Measurements from ENCODE around the gene POLR2B. TPM values are rescaled to one million over a fixed set of nuclear protein-coding genes. Genes with fewer than 3 reads are reported as not detected.
"Not testable (repeated sequence)": the region's sequence is repeated elsewhere in the genome, so short reads cannot be mapped to it uniquely, and the experiment has no call there.

Gene POLR2B
- polyA plus RNA-seq, 3 donors from 2014 or later = 40.7 to 71.6 (median 68.8) TPM

DNA sequence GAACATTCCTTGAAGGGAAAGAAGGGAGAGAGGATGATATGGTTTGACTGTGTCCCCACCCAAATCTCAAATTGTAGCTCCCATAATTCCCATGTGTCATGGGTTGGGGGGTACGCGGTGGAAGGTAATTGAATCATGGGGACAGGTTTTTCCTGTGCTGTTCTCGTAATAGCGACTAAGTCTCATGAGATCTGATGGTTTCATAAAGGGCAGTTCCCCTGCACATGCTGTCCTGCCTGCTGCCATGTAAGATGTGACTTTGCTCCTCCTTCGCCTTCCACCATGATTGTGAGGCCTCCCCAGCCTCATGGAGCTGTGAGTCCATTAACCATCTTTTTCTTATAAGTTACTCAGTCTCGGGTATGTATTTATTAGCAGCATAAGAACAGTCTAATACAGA lies 68.3 kb downstream of the POLR2B start:
- not testable (repeated sequence) for H3K36me3 Mint-ChIP-seq; H3K27me3 Mint-ChIP-seq (ENCODE audit: low read depth in 3 of 3); DNase-seq; H3K9me3 Mint-ChIP-seq; H3K4me3 Mint-ChIP-seq
- Mint-ChIP-seq H3K4me1 (peaks cover 11 to 39% of the 10 kb centered on the region in 2 donors), H3K27ac (peak overlapping the region in 1 of 6 donors; percentile 20)

DNA sequence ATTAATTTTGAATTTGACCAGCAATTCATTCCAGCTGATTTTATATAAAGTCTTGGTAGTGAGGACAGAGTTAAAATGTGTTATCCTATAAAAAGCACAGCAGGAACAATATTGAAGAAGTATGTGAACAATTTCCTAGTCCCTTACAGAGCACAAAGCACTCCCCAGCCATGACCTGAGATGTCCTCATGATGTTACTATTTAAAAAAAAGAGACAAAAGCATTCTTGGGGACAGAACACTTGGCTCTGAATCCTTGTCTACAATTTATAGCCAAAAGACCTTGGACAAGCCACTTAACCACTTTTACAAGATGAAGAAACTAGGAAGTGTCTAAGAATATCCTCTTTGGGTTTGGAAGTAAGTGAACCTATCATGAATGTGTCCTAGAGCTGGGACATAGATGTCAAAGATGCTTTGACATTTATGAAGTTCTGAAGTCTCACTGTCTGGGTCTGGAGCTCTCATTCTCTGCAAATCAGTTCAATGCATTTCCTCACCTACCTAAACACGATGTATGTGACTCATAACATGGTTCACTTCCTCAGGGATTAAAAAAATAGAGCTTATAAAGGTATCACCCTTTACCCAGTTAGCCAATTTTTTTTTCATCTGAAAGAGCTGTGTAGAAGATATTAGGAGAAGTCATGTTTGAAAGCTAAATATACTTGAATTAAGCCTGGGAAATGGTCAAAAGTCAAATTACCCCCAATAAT lies 70.1 kb downstream of the POLR2B start:
- Mint-ChIP-seq H3K4me1 (peaks cover 11 to 41% of the 10 kb centered on the region in 2 donors), H3K27me3 (ENCODE audit: low read depth in 3 of 3) (peaks cover 0 to 2% (median 0%) of the 10 kb centered on the region in 3 donors), H3K27ac (no peak overlapping the region), H3K4me3 (no peak overlapping the region), H3K36me3 (peaks cover 0 to 8% (median 0%) of the 10 kb centered on the region in 3 donors), H3K9me3 (peaks cover 0 to 2% (median 0%) of the 10 kb centered on the region in 6 donors)
- no peak for DNase-seq

DNA sequence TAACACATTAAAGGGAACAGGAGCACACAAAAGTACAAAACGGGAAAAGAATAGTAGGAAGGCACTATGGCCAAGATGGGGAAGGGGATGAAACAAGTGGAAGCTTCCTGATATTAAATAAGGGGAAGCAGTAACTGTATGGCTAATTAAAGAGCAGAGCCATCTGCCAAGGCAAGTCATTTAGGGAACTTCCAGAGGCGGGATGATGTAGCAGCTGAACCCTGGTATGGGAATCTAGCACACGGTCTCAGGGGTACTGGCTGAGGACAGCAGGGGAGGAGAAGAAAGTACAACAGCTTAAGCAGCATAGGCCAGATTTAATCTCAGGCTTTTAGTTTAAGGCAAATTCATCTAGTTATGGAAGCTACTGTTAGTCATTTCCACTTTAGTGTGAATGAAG lies 72.4 kb downstream of the POLR2B start:
- peaks cover 10 to 33% of the 10 kb centered on the region in 2 donors for H3K4me1 Mint-ChIP-seq
- H3K9me3 Mint-ChIP-seq = peaks cover 0 to 2% (median 0%) of the 10 kb centered on the region in 6 donors
- peaks cover under 1 to 8% (median 7%) of the 10 kb centered on the region in 3 donors for H3K36me3 Mint-ChIP-seq
- no peak overlapping the region for H3K4me3 Mint-ChIP-seq
- no peak overlapping the region for H3K27ac Mint-ChIP-seq
- peaks cover 0 to 2% (median 2%) of the 10 kb centered on the region in 3 donors for H3K27me3 Mint-ChIP-seq (ENCODE audit: low read depth in 3 of 3)
- no peak for DNase-seq

DNA sequence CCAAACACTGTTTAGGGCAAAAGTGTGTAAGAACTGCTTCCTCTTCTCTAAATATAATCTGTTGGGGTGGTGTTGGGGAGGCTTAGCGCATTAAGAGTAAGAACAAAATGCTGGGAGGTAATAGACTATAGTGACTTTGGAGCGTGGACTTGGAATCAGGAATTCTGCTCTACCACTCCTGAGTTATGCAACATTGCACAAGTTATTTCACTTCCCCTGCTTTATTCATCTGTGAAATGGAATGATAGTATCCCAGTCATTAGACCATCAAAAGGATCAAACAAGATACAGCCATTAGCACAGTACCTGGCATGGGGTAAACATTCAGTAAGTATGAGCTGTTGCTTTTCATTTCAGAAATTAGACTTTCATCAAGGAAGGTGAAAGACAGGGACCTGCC lies 72.8 kb downstream of the POLR2B start:
- Mint-ChIP-seq H3K4me1 (peaks cover 13 to 31% of the 10 kb centered on the region in 2 donors), H3K27me3 (ENCODE audit: low read depth in 3 of 3) (peaks cover 0 to 2% (median 1%) of the 10 kb centered on the region in 3 donors), H3K36me3 (peaks cover 3 to 8% (median 7%) of the 10 kb centered on the region in 3 donors), H3K27ac (peak overlapping the region in 2 of 6 donors; percentile 24 to 56), H3K4me3 (no peak overlapping the region), H3K9me3 (peaks cover 0 to 2% (median 0%) of the 10 kb centered on the region in 6 donors)
- no peak for DNase-seq

- peaks cover 0 to 2% (median 0%) of the 10 kb centered on the region in 3 donors for H3K27me3 Mint-ChIP-seq (ENCODE audit: low read depth in 3 of 3)
- peaks cover 0 to 2% (median 0%) of the 10 kb centered on the region in 6 donors for H3K9me3 Mint-ChIP-seq
- H3K27ac Mint-ChIP-seq = no peak overlapping the region
- H3K36me3 Mint-ChIP-seq = peaks cover 0 to 7% (median 3%) of the 10 kb centered on the region in 3 donors
- peaks cover 21 to 36% of the 10 kb centered on the region in 2 donors for H3K4me1 Mint-ChIP-seq
- no peak overlapping the region for H3K4me3 Mint-ChIP-seq
- DNase-seq = no peak
Observed at GRCh38 chr4:57053508-57053907, 74.8 kb downstream of the POLR2B start.

DNA sequence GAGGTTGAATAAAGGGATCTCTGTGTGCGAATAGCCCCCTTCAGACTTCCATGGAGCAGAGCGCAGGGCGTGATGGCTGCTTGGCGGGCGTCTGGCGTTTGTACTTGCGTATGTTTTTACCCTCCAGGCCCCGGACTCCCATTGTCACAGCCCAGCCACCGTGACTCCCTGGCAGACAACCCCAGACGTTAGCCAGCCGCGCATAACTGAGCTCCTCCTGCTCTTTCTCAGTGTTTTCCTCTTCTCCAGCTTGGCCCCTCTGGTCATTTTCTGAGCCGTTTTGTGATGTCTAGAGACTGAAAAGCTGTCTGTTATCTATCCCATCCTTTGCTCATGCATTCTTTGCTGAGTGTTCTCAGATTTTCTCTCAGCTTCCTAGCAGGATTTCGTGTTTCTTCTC lies 77.2 kb downstream of the POLR2B start:
- H3K36me3 Mint-ChIP-seq = peaks cover 3 to 7% (median 6%) of the 10 kb centered on the region in 3 donors
- peak overlapping the region in 1 of 6 donors; percentile 8 for H3K27ac Mint-ChIP-seq
- no peaks in the 10 kb centered on the region for H3K9me3 Mint-ChIP-seq
- no peak for DNase-seq
- no peak overlapping the region for H3K4me3 Mint-ChIP-seq
- peaks cover 0 to 2% (median 2%) of the 10 kb centered on the region in 3 donors for H3K27me3 Mint-ChIP-seq (ENCODE audit: low read depth in 3 of 3)
- peaks cover 30 to 47% of the 10 kb centered on the region in 2 donors for H3K4me1 Mint-ChIP-seq

DNA sequence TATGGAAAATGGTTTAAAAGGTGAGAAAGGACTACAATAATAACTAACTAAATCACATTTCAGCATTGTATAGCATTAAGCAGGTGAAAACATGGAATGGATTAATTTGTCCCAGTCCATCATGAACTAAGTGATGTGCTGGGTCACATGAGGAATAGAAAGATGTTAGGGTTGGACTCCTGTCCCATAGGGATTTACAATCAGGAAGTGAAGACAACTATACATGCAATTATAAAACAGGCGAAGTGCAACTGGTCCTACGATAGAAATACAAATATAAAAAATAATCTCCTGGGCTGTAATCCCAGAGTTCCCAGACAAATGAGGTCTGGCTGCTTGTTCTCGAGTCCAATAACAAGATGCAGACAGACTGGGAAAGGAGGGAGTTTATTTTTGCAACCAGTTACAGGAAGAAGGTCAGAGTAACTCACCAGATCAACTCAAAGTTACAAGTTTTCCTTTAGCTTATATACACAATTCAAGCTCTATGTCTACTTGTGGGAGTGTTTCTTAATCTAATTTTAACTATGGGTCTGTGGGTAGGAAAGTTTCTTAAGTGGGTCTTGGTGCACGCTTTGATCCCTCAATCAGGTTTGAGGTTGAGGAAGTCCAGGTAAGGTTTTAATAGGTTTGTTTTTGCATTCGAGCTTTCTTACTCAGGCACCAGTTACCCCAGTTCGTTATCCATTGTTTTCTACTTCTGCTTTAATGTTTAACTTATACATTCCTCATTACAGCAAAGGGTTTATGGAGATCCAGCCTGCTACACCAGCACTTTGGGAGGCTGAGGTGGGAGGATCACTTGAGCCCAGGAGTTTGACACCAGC lies 81.4 kb downstream of the POLR2B start:
- Mint-ChIP-seq H3K36me3 (peaks cover 3 to 6% (median 3%) of the 10 kb centered on the region in 3 donors), H3K9me3 (no peaks in the 10 kb centered on the region), H3K27me3 (ENCODE audit: low read depth in 3 of 3) (peaks cover 0 to 2% (median 2%) of the 10 kb centered on the region in 3 donors), H3K4me1 (peaks cover 32 to 45% of the 10 kb centered on the region in 2 donors), H3K27ac (peak overlapping the region in 2 of 6 donors; percentile 10 to 89), H3K4me3 (no peak overlapping the region)
- no peak for DNase-seq

DNA sequence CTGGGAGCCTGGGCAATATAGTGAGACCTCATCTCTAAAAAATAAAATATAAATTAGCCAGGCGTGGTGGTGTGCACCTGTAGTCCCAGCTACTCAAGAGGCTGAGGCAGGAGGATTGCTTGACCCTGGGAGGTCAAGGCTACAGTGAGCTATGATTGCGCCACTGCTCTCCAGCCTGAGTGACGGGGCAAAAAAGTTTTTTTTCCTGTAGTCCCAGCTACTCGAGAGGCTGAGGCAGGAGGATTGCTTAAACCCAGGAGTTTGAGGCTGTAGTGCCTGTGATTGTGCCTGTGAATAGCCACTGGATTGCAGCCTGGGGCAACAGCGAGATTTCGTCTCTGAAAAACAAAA lies 82.0 kb downstream of the POLR2B start:
- H3K4me3 Mint-ChIP-seq; H3K9me3 Mint-ChIP-seq; H3K36me3 Mint-ChIP-seq; H3K27me3 Mint-ChIP-seq (ENCODE audit: low read depth in 3 of 3); DNase-seq: not testable (repeated sequence)
- Mint-ChIP-seq H3K27ac (peak overlapping the region in 1 of 6 donors; percentile 10), H3K4me1 (peaks cover 33 to 45% of the 10 kb centered on the region in 2 donors)

DNA sequence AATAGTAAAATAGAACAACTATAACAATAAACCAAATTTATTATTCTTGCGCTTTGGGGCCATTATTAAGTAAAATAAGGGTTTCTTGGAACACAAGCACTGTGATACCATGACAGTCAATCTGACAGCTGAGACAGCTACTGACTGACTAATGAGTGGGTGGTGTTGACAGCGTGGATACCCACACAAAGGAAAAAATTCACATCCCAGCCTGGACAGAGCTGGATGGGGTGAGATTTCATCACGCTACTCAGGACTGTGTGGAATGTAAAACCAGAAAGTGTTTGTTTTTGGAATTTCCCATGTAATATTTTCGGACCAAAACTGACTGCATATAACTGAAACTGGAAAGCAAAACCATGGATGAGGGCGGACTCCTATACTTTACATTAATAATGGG lies 82.7 kb downstream of the POLR2B start:
- H3K27ac Mint-ChIP-seq = peak overlapping the region in 1 of 6 donors; percentile 28
- peaks cover 31 to 45% of the 10 kb centered on the region in 2 donors for H3K4me1 Mint-ChIP-seq
- peaks cover 0 to 2% (median 0%) of the 10 kb centered on the region in 3 donors for H3K27me3 Mint-ChIP-seq (ENCODE audit: low read depth in 3 of 3)
- peaks cover 0 to 6% (median 0%) of the 10 kb centered on the region in 3 donors for H3K36me3 Mint-ChIP-seq
- no peak for DNase-seq
- H3K9me3 Mint-ChIP-seq = no peaks in the 10 kb centered on the region
- no peak overlapping the region for H3K4me3 Mint-ChIP-seq

- H3K36me3 Mint-ChIP-seq = peaks cover 0 to 7% (median 6%) of the 10 kb centered on the region in 3 donors
- H3K27ac Mint-ChIP-seq = peak overlapping the region in 1 of 6 donors; percentile 12
- H3K4me1 Mint-ChIP-seq = peaks cover 26 to 47% of the 10 kb centered on the region in 2 donors
- DNase-seq = no peak
- no peaks in the 10 kb centered on the region for H3K9me3 Mint-ChIP-seq
- H3K27me3 Mint-ChIP-seq (ENCODE audit: low read depth in 3 of 3) = peaks cover 0 to 2% (median 0%) of the 10 kb centered on the region in 3 donors
- no peak overlapping the region for H3K4me3 Mint-ChIP-seq
Observed at GRCh38 chr4:57063518-57063917, 84.8 kb downstream of the POLR2B start.

GRCh38 chr4:57064120-57064519 lies 85.4 kb downstream of the POLR2B start:
- DNase-seq = no peak
- Mint-ChIP-seq H3K4me1 (peaks cover 25 to 45% of the 10 kb centered on the region in 2 donors), H3K27ac (no peak overlapping the region)

GRCh38 chr4:57064811-57065711 lies 86.4 kb downstream of the POLR2B start:
- Mint-ChIP-seq H3K36me3 (peaks cover 0 to 10% (median 0%) of the 10 kb centered on the region in 3 donors), H3K9me3 (no peaks in the 10 kb centered on the region), H3K27ac (no peak overlapping the region), H3K4me3 (peak overlapping the region in 1 of 5 donors; percentile 27), H3K4me1 (peaks cover 20 to 40% of the 10 kb centered on the region in 2 donors), H3K27me3 (ENCODE audit: low read depth in 3 of 3) (no peaks in the 10 kb centered on the region)
- no peak for DNase-seq

More at GRCh38 chr4:57064120-57064519, 85.4 kb downstream of the POLR2B start:
- H3K27me3 Mint-ChIP-seq (ENCODE audit: low read depth in 3 of 3) = peaks cover 0 to 2% (median 0%) of the 10 kb centered on the region in 3 donors
- peaks cover 0 to 10% (median 3%) of the 10 kb centered on the region in 3 donors for H3K36me3 Mint-ChIP-seq
- H3K4me3 Mint-ChIP-seq = no peak overlapping the region
- H3K9me3 Mint-ChIP-seq = no peaks in the 10 kb centered on the region

Measured in immature natural killer cell (primary cell).